Esophagus squamous epithelium (tissue), 5 donors: ENCODE results near the gene CPA2. TPM values are rescaled to one million over a fixed set of nuclear protein-coding genes. Genes with fewer than 3 reads are reported as not detected.
A peak's percentile ranks its signal among the peaks of the same experiment; 100 is the strongest.

Experiments
- DNase-seq: peaks from one replicate; lab custom pipeline; 2025; lab: John Stamatoyannopoulos, UW
- H3K27ac ChIP-seq, 4 donors: fragments of 200-600 bp; sonication (generic); one replicate each; pipeline ENCODE4 v1.5.1; 2016 to 2019; ENCODE audit warnings: mild to moderate bottlenecking in 1 of 4
- H3K27me3 ChIP-seq, 4 donors: fragments of 200-600 bp; sonication (generic); 1 replicate in 3 of 4; 2 replicates in 1 of 4; pipeline versions ENCODE4 v1.5.1 to v1.6.0; 2017 to 2021; ENCODE audit warnings: antibody characterized with exemption in 1 of 4
- H3K36me3 ChIP-seq, 3 donors: fragments of 200-600 bp; sonication (generic); one replicate each; pipeline ENCODE4 v1.5.1; 2016 to 2019
- H3K4me1 ChIP-seq, 3 donors: fragments of 200-600 bp; sonication (generic); one replicate each; pipeline ENCODE4 v1.5.1; 2017 to 2019
- H3K4me3 ChIP-seq, 4 donors: fragments of 200-600 bp; sonication (generic); 1 replicate in 3 of 4; 2 replicates in 1 of 4; pipeline ENCODE4 v1.5.1; 2016 to 2019; ENCODE audit warnings: mild to moderate bottlenecking in 2 of 4, moderate library complexity in 1 of 4
- H3K9me3 ChIP-seq, 3 donors: fragments of 200-600 bp; sonication (generic); one replicate each; pipeline ENCODE4 v1.5.1; 2016 to 2019
- CTCF ChIP-seq, 6 experiments: fragments of 450-650 bp in 4 of 6; fragments of 200-600 bp in 2 of 6; sonication (generic) in 2 of 6; IDR thresholded peaks; one replicate each; pipeline ENCODE4 v1.5.1; 2016 to 2019; ENCODE audit warnings: antibody characterized with exemption in 6 of 6, mild to moderate bottlenecking in 4 of 6, moderate library complexity in 4 of 6
- POLR2A ChIP-seq, 4 donors: fragments of 450-650 bp; IDR thresholded peaks; one replicate each; pipeline ENCODE4 v1.6.1; 2017; ENCODE audit warnings: antibody characterized with exemption in 4 of 4, mild to moderate bottlenecking in 4 of 4, moderate library complexity in 3 of 4
- WGBS, 2 donors: methylation state at CpG; one replicate each; pipeline ENCODE4 v1.1.5; 2018; 5-methylcytosine and 5-hydroxymethylcytosine counted together
- intact Hi-C: fragments of 100-400 bp; cut with DNase I; formaldehyde crosslinking; loops from one replicate; pipeline ENCODE4 v1.15.0; 2022
- total RNA-seq, 4 donors: library from RNA; depleted of rRNA; stranded (reverse); fragments of >200 nt; gene quantifications; one replicate each; pipeline ENCODE4 v1.1.0, GENCODE V29; 2016
- donor health status: DM: yes; HTN: yes; CAD: no.

Gene CPA2
- total RNA-seq, 4 donors from 2014 or later = not detected

- 63 to 76% methylated on average over 15 of the region's 15 CpGs for WGBS, 2 donors
- H3K36me3 ChIP-seq = no peaks in the 10 kb centered on the region
- intact Hi-C loops = no loop called here
- peaks cover under 1 to 23% (median 13%) of the 10 kb centered on the region in 3 donors for H3K4me1 ChIP-seq
- peaks cover 0 to 5% (median 0%) of the 10 kb centered on the region in 4 donors for H3K27me3 ChIP-seq
- H3K4me3 ChIP-seq = no peak overlapping the region
- DNase-seq = no peak
- H3K27ac ChIP-seq = no peak overlapping the region
- no peaks in the 10 kb centered on the region for H3K9me3 ChIP-seq
- TF ChIP-seq CTCF (IDR thresholded peaks at IDR 0.05) = peak in 5 of 6 experiments; percentile 29 to 45 (median 43)
- no peak for TF ChIP-seq POLR2A (IDR thresholded peaks at IDR 0.05)
Observed at GRCh38 chr7:130277763-130278643, 11.3 kb downstream of the CPA2 start.

- Histone ChIP-seq H3K27ac (no peak overlapping the region), H3K4me3 (no peak overlapping the region), H3K9me3 (no peaks in the 10 kb centered on the region), H3K27me3 (peaks cover 0 to 3% (median 0%) of the 10 kb centered on the region in 4 donors), H3K4me1 (peaks cover 0 to 14% (median 10%) of the 10 kb centered on the region in 3 donors), H3K36me3 (no peaks in the 10 kb centered on the region)
- DNase-seq = no peak
- TF ChIP-seq POLR2A (IDR thresholded peaks at IDR 0.05) (no peak), CTCF (IDR thresholded peaks at IDR 0.05) (no peak)
- intact Hi-C loops = no loop called here
Observed at GRCh38 chr7:130278860-130279259, 12.2 kb downstream of the CPA2 start.

GRCh38 chr7:130279286-130279685 is 12.6 kb downstream of the CPA2 start:
- H3K9me3 ChIP-seq = no peaks in the 10 kb centered on the region
- no peak overlapping the region for H3K27ac ChIP-seq
- TF ChIP-seq CTCF (IDR thresholded peaks at IDR 0.05) = no peak
- no peak for TF ChIP-seq POLR2A (IDR thresholded peaks at IDR 0.05)
- no peak overlapping the region for H3K4me3 ChIP-seq
- 68 to 93% methylated on average over 2 of the region's 2 CpGs for WGBS, 2 donors
- DNase-seq = no peak
- peaks cover 0 to 11% (median 10%) of the 10 kb centered on the region in 3 donors for H3K4me1 ChIP-seq
- no peaks in the 10 kb centered on the region for H3K36me3 ChIP-seq
- H3K27me3 ChIP-seq = no peaks in the 10 kb centered on the region
- intact Hi-C loops = no loop called here

- WGBS, 2 donors = 88 to 100% methylated on average over 1 of the region's 1 CpG
- H3K4me1 ChIP-seq = peaks cover 0 to 11% (median 10%) of the 10 kb centered on the region in 3 donors
- intact Hi-C loops = no loop called here
- no peak overlapping the region for H3K27ac ChIP-seq
- no peaks in the 10 kb centered on the region for H3K36me3 ChIP-seq
- no peaks in the 10 kb centered on the region for H3K27me3 ChIP-seq
- DNase-seq = no peak
- no peaks in the 10 kb centered on the region for H3K9me3 ChIP-seq
- TF ChIP-seq POLR2A (IDR thresholded peaks at IDR 0.05) (no peak), CTCF (IDR thresholded peaks at IDR 0.05) (no peak)
- no peak overlapping the region for H3K4me3 ChIP-seq
Observed at GRCh38 chr7:130279906-130280305, 13.2 kb downstream of the CPA2 start.

- TF ChIP-seq POLR2A (IDR thresholded peaks at IDR 0.05) (no peak), CTCF (IDR thresholded peaks at IDR 0.05) (no peak)
- 17% methylated on average over 1 of the region's 1 CpG; no CpG with 5 or more reads in 1 of the 2 donors for WGBS, 2 donors
- Histone ChIP-seq H3K4me1 (peaks cover 0 to 11% (median 10%) of the 10 kb centered on the region in 3 donors), H3K36me3 (no peaks in the 10 kb centered on the region), H3K27ac (no peak overlapping the region), H3K27me3 (no peaks in the 10 kb centered on the region), H3K9me3 (no peaks in the 10 kb centered on the region), H3K4me3 (no peak overlapping the region)
- intact Hi-C loops = no loop called here
- DNase-seq = no peak
Observed at GRCh38 chr7:130281260-130281659, 14.6 kb downstream of the CPA2 start.
